Glutamatergic neuron (in vitro differentiated cells): ENCODE results near the gene EIF4H. TPM values are rescaled to one million over a fixed set of nuclear protein-coding genes. Genes with fewer than 3 reads are reported as not detected.

Source experiments
- DNase-seq: peaks from one replicate; pipeline ENCODE4 v3.0.0; 2022
- H3K27ac Mint-ChIP-seq: one replicate; pipeline ENCODE4 v1.8.0; 2020; ENCODE audit warnings: mild to moderate bottlenecking, mixed read lengths, inconsistent platforms; ENCODE audit not compliant: unreplicated experiment
- H3K27me3 Mint-ChIP-seq: one replicate; pipeline ENCODE4 v1.8.0; 2020; ENCODE audit warnings: mild to moderate bottlenecking, moderate library complexity, mixed read lengths, inconsistent platforms; ENCODE audit not compliant: unreplicated experiment
- H3K36me3 Mint-ChIP-seq: one replicate; pipeline ENCODE4 v1.8.0; 2020; ENCODE audit warnings: mild to moderate bottlenecking, mixed read lengths, inconsistent platforms; ENCODE audit not compliant: unreplicated experiment
- H3K4me1 Mint-ChIP-seq: one replicate; pipeline ENCODE4 v1.8.0; 2020; ENCODE audit warnings: mild to moderate bottlenecking, low read depth, mixed read lengths, inconsistent platforms; ENCODE audit not compliant: unreplicated experiment
- H3K4me3 Mint-ChIP-seq: one replicate; pipeline ENCODE4 v1.8.0; 2020; ENCODE audit warnings: mild to moderate bottlenecking, mixed read lengths, inconsistent platforms; ENCODE audit not compliant: unreplicated experiment
- H3K9me3 Mint-ChIP-seq: one replicate; pipeline ENCODE4 v1.8.0; 2020; ENCODE audit warnings: mild to moderate bottlenecking, moderate library complexity, mixed read lengths, inconsistent platforms; ENCODE audit not compliant: unreplicated experiment
- CTCF ChIP-seq: fragments of 200-600 bp; sonication (generic); IDR thresholded peaks from one replicate; pipeline ENCODE4 v1.5.0; 2021; ENCODE audit not compliant: partially characterized antibody, unreplicated experiment
- total RNA-seq: library from RNA; stranded (reverse); fragmentation: NEBNext Ultra II Directional; extraction: Animal tissue kit (Norgen Biotek cat#: 25700); gene quantifications from one replicate; pipeline ENCODE4 v1.2.1, GENCODE V29; 2021; ENCODE audit not compliant: unreplicated experiment

Gene EIF4H
- total RNA-seq, 1 donor from 2014 or later, result 234 TPM

GRCh38 chr7:74138334-74138867, 35.8 kb upstream of the EIF4H start:
- H3K27ac Mint-ChIP-seq, result no peak overlapping the region
- no peaks in the 10 kb centered on the region for H3K36me3 Mint-ChIP-seq
- peaks cover 4% of the 10 kb centered on the region for H3K4me1 Mint-ChIP-seq
- H3K9me3 Mint-ChIP-seq, result no peaks in the 10 kb centered on the region
- H3K4me3 Mint-ChIP-seq, result no peak overlapping the region
- H3K27me3 Mint-ChIP-seq, result peaks cover 3% of the 10 kb centered on the region
- no peak for TF ChIP-seq CTCF
- no peak for DNase-seq

GRCh38 chr7:74138945-74139843, 35.0 kb upstream of the EIF4H start:
- TF ChIP-seq CTCF, result no peak
- no peak for DNase-seq
- Mint-ChIP-seq H3K4me1 (peaks cover 4% of the 10 kb centered on the region), H3K4me3 (no peak overlapping the region), H3K27ac (no peak overlapping the region), H3K9me3 (no peaks in the 10 kb centered on the region), H3K27me3 (peaks cover 3% of the 10 kb centered on the region), H3K36me3 (no peaks in the 10 kb centered on the region)

- Mint-ChIP-seq H3K9me3 (no peaks in the 10 kb centered on the region), H3K4me3 (no peak overlapping the region), H3K36me3 (no peaks in the 10 kb centered on the region), H3K27ac (no peak overlapping the region), H3K4me1 (peaks cover 4% of the 10 kb centered on the region), H3K27me3 (peaks cover 3% of the 10 kb centered on the region)
- TF ChIP-seq CTCF, result no peak
- no peak for DNase-seq
Measured at GRCh38 chr7:74141705-74142104, 32.5 kb upstream of the EIF4H start.

GRCh38 chr7:74143383-74143782, 30.8 kb upstream of the EIF4H start:
- H3K27ac Mint-ChIP-seq, result no peak overlapping the region
- H3K27me3 Mint-ChIP-seq, result peaks cover 3% of the 10 kb centered on the region

More at GRCh38 chr7:74143383-74143782, 30.8 kb upstream of the EIF4H start:
- H3K4me1 Mint-ChIP-seq, result peaks cover 4% of the 10 kb centered on the region
- H3K36me3 Mint-ChIP-seq, result no peaks in the 10 kb centered on the region
- H3K9me3 Mint-ChIP-seq, result no peaks in the 10 kb centered on the region
- H3K4me3 Mint-ChIP-seq, result no peak overlapping the region
- no peak for DNase-seq
- no peak for TF ChIP-seq CTCF
